Endothelial cell (in vitro differentiated cells): ENCODE results near the gene CCL13. TPM values are rescaled to one million over a fixed set of nuclear protein-coding genes. Genes with fewer than 3 reads are reported as not detected.

Source experiments
- DNase-seq: peaks from one replicate; pipeline ENCODE4 v3.0.0; 2021; ENCODE audit warnings: low spot score
- H3K27ac Mint-ChIP-seq: one replicate; pipeline ENCODE4 v1.8.0; 2021; ENCODE audit warnings: mixed read lengths, inconsistent platforms; ENCODE audit not compliant: unreplicated experiment
- H3K27me3 Mint-ChIP-seq: one replicate; pipeline ENCODE4 v1.8.0; 2021; ENCODE audit warnings: mild to moderate bottlenecking, moderate library complexity, mixed read lengths, inconsistent platforms; ENCODE audit not compliant: unreplicated experiment
- H3K36me3 Mint-ChIP-seq: one replicate; pipeline ENCODE4 v1.8.0; 2021; ENCODE audit warnings: mild to moderate bottlenecking, low read depth, mixed read lengths, inconsistent platforms; ENCODE audit not compliant: unreplicated experiment
- H3K4me1 Mint-ChIP-seq: one replicate; pipeline ENCODE4 v1.8.0; 2021; ENCODE audit warnings: mild to moderate bottlenecking, mixed read lengths, inconsistent platforms; ENCODE audit not compliant: unreplicated experiment
- H3K4me3 Mint-ChIP-seq: one replicate; pipeline ENCODE4 v1.8.0; 2021; ENCODE audit warnings: mild to moderate bottlenecking, mixed read lengths, inconsistent platforms; ENCODE audit not compliant: unreplicated experiment
- H3K9me3 Mint-ChIP-seq: one replicate; pipeline ENCODE4 v1.8.0; 2021; ENCODE audit warnings: mixed read lengths, inconsistent platforms; ENCODE audit not compliant: unreplicated experiment
- CTCF ChIP-seq: fragments of 200-600 bp; sonication (generic); IDR thresholded peaks from one replicate; pipeline ENCODE4 v1.5.0; 2021; ENCODE audit warnings: antibody characterized with exemption; ENCODE audit not compliant: unreplicated experiment
- total RNA-seq: library from RNA; stranded (reverse); fragmentation: NEBNext Ultra II Directional; extraction: Animal tissue kit (Norgen Biotek cat#: 25700); gene quantifications from one replicate; pipeline ENCODE4 v1.2.1, GENCODE V29; 2021; ENCODE audit not compliant: unreplicated experiment

The CCL13 gene
- total RNA-seq, 1 donor from 2014 or later = not detected

GRCh38 chr17:34360601-34361270, 4.5 kb downstream of the CCL13 start:
- Mint-ChIP-seq H3K4me3 (no peak overlapping the region), H3K27me3 (peaks cover 2% of the 10 kb centered on the region), H3K27ac (no peak overlapping the region), H3K36me3 (no peaks in the 10 kb centered on the region), H3K4me1 (peaks cover 9% of the 10 kb centered on the region), H3K9me3 (no peaks in the 10 kb centered on the region)
- DNase-seq = no peak
- no peak for TF ChIP-seq CTCF

GRCh38 chr17:34361478-34362061, 5.3 kb downstream of the CCL13 start:
- H3K4me3 Mint-ChIP-seq = no peak overlapping the region
- peak; percentile 74 for TF ChIP-seq CTCF
- peaks cover 2% of the 10 kb centered on the region for H3K27me3 Mint-ChIP-seq

GRCh38 chr17:34363183-34363661, 6.9 kb downstream of the CCL13 start, which contains the start of gene CCL1:
Gene CCL1 (minus strand): TSS chr17:34363233. CDS start chr17:34363161, 72 bp downstream.
- Mint-ChIP-seq H3K4me1 (peaks cover 14% of the 10 kb centered on the region), H3K9me3 (no peaks in the 10 kb centered on the region), H3K36me3 (no peaks in the 10 kb centered on the region), H3K4me3 (no peak within 1 kb of the TSS), H3K27ac (no peak within 1 kb of the TSS), H3K27me3 (peaks cover 2% of the 10 kb centered on the region)
- DNase-seq = no peak
- no peak for TF ChIP-seq CTCF

More at GRCh38 chr17:34361478-34362061, 5.3 kb downstream of the CCL13 start:
- H3K36me3 Mint-ChIP-seq = no peaks in the 10 kb centered on the region
- DNase-seq = peak; percentile 97
- no peaks in the 10 kb centered on the region for H3K9me3 Mint-ChIP-seq
- no peak overlapping the region for H3K27ac Mint-ChIP-seq
- peaks cover 11% of the 10 kb centered on the region for H3K4me1 Mint-ChIP-seq

- Mint-ChIP-seq H3K9me3 (no peaks in the 10 kb centered on the region), H3K4me3 (no peak overlapping the region), H3K36me3 (no peaks in the 10 kb centered on the region), H3K27ac (no peak overlapping the region), H3K4me1 (peaks cover 14% of the 10 kb centered on the region), H3K27me3 (peaks cover 2% of the 10 kb centered on the region)
- DNase-seq = no peak
- TF ChIP-seq CTCF = no peak
Observed at GRCh38 chr17:34364751-34365150, 8.5 kb downstream of the CCL13 start.

- TF ChIP-seq CTCF = no peak
- Mint-ChIP-seq H3K4me1 (peaks cover 14% of the 10 kb centered on the region), H3K36me3 (no peaks in the 10 kb centered on the region), H3K4me3 (no peak overlapping the region), H3K27ac (no peak overlapping the region), H3K27me3 (peaks cover 2% of the 10 kb centered on the region), H3K9me3 (no peaks in the 10 kb centered on the region)
- DNase-seq = no peak
Observed at GRCh38 chr17:34365340-34365739, 9.1 kb downstream of the CCL13 start.
